Upper lobe of right lung (tissue), 1 donor: ENCODE data around the gene JUND. TPM values are rescaled to one million over a fixed set of nuclear protein-coding genes. Genes with fewer than 3 reads are reported as not detected.

ENCODE experiments used
- ATAC-seq: fragments of 200-7000 bp; cut with Tn5 transposase; one replicate; pipeline ENCODE4 v1.9.1; 2020; ENCODE audit warnings: mild to moderate bottlenecking, moderate library complexity
- DNase-seq: peaks from one replicate; pipeline ENCODE4 v3.0.0-alpha.2; 2020
- H3K27ac ChIP-seq: fragments of 200-600 bp; one replicate; pipeline ENCODE4 v1.8.0; 2022
- H3K27me3 ChIP-seq: fragments of 200-600 bp; one replicate; pipeline ENCODE4 v1.8.0; 2022; ENCODE audit warnings: mild to moderate bottlenecking
- H3K36me3 ChIP-seq: fragments of 200-600 bp; one replicate; pipeline ENCODE4 v1.8.0; 2022
- H3K4me1 ChIP-seq: fragments of 200-600 bp; one replicate; pipeline ENCODE4 v1.8.0; 2022
- H3K4me3 ChIP-seq: fragments of 200-600 bp; one replicate; pipeline ENCODE4 v1.8.0; 2022; ENCODE audit warnings: mild to moderate bottlenecking
- H3K9me3 ChIP-seq: fragments of 200-600 bp; one replicate; pipeline ENCODE4 v1.8.0; 2022
- CTCF ChIP-seq: fragments of 200-600 bp; IDR thresholded peaks from one replicate; pipeline ENCODE4 v1.8.0; 2022; ENCODE audit warnings: antibody characterized with exemption
- intact Hi-C: fragments of 100-400 bp; cut with DNase I; formaldehyde crosslinking; loops from one replicate; pipeline ENCODE4 v1.11.0; 2022
- total RNA-seq: library from RNA; stranded (reverse); fragmentation: NEBNext Ultra II Directional; extraction: Animal tissue kit (Norgen Biotek cat#: 25700); gene quantifications from one replicate; pipeline ENCODE4 v1.2.1, GENCODE V29; 2021
- donor health status: DM: no; HTN: yes; CAD: no; lungs with severe emphysema.

The JUND gene
- total RNA-seq, 1 donor from 2014 or later, result 204 TPM

- DNase-seq (no peak), ATAC-seq (no peak)
- H3K9me3 ChIP-seq, result no peaks in the 10 kb centered on the region
- peaks cover 17% of the 10 kb centered on the region for H3K4me1 ChIP-seq
- no peak overlapping the region for H3K4me3 ChIP-seq
- TF ChIP-seq CTCF, result no peak
- H3K27me3 ChIP-seq, result no peaks in the 10 kb centered on the region
- intact Hi-C loops, result no loop called here
- H3K36me3 ChIP-seq, result no peaks in the 10 kb centered on the region
- no peak overlapping the region for H3K27ac ChIP-seq
These were observed 6.7 kb upstream of the JUND start for GRCh38 chr19:18287836-18288772.

GRCh38 chr19:18286973-18287635 lies 5.7 kb upstream of the JUND start:
- H3K27ac ChIP-seq, result no peak overlapping the region
- no peaks in the 10 kb centered on the region for H3K36me3 ChIP-seq
- intact Hi-C loops, result no loop called here
- H3K27me3 ChIP-seq, result no peaks in the 10 kb centered on the region
- no peaks in the 10 kb centered on the region for H3K9me3 ChIP-seq
- ATAC-seq, result no peak
- peaks cover 27% of the 10 kb centered on the region for H3K4me1 ChIP-seq
- no peak for DNase-seq
- H3K4me3 ChIP-seq, result no peak overlapping the region
- TF ChIP-seq CTCF, result no peak

GRCh38 chr19:18284712-18285360 lies 3.4 kb upstream of the JUND start:
- peak overlapping the region; percentile 55 for H3K27ac ChIP-seq
- ATAC-seq, result no peak

GRCh38 chr19:18283338-18283737 lies 1.9 kb upstream of the JUND start:
- Histone ChIP-seq H3K27ac (peak overlapping the region; percentile 99), H3K4me1 (peaks cover 24% of the 10 kb centered on the region), H3K27me3 (no peaks in the 10 kb centered on the region), H3K9me3 (no peaks in the 10 kb centered on the region), H3K36me3 (peaks cover 9% of the 10 kb centered on the region), H3K4me3 (no peak overlapping the region)
- intact Hi-C loops, result loop anchor here (5.0 kb wide), 1 partner anchor 39 kb away; the partner anchor contains the start of gene LSM4
- DNase-seq, result no peak
- no peak for ATAC-seq
- no peak for TF ChIP-seq CTCF

More at GRCh38 chr19:18284712-18285360, 3.4 kb upstream of the JUND start:
- intact Hi-C loops, result loop anchor here (5.0 kb wide), 1 partner anchor 37 kb away; the partner anchor contains the start of gene LSM4
- H3K9me3 ChIP-seq, result no peaks in the 10 kb centered on the region
- H3K27me3 ChIP-seq, result no peaks in the 10 kb centered on the region
- peaks cover 13% of the 10 kb centered on the region for H3K4me1 ChIP-seq
- H3K4me3 ChIP-seq, result no peak overlapping the region
- no peak for TF ChIP-seq CTCF
- no peaks in the 10 kb centered on the region for H3K36me3 ChIP-seq
- DNase-seq, result no peak

GRCh38 chr19:18282788-18283141 lies 1.3 kb upstream of the JUND start:
- H3K4me3 ChIP-seq, result peak overlapping the region; percentile 65
- no peaks in the 10 kb centered on the region for H3K27me3 ChIP-seq
- intact Hi-C loops, result loop anchor here (5.0 kb wide), 1 partner anchor 40 kb away; the partner anchor contains the start of gene LSM4
- DNase-seq, result no peak
- no peak for TF ChIP-seq CTCF
- no peaks in the 10 kb centered on the region for H3K9me3 ChIP-seq
- H3K27ac ChIP-seq, result peak overlapping the region; percentile 99
- H3K36me3 ChIP-seq, result peaks cover 13% of the 10 kb centered on the region
- H3K4me1 ChIP-seq, result peaks cover 29% of the 10 kb centered on the region
- no peak for ATAC-seq
